22Rv1 (cell line): Measurements from ENCODE around the gene TP73.

ENCODE experiments used
- ZFX ChIP-seq: fragments of 450-650 bp; IDR thresholded peaks from 2 replicates; pipeline ENCODE4 v1.6.1; 2017; ENCODE audit warnings: antibody characterized with exemption, borderline replicate concordance
- TF ChIP-seq, protein P1 (sequence below): fragments of 450-650 bp; IDR thresholded peaks from 2 replicates; pipeline ENCODE4 v1.5.1; 2017; ENCODE audit warnings: mild to moderate bottlenecking

GRCh38 chr1:3745590-3746381, 93.5 kb downstream of the TP73 start:
- TF ChIP-seq, protein P1, sequence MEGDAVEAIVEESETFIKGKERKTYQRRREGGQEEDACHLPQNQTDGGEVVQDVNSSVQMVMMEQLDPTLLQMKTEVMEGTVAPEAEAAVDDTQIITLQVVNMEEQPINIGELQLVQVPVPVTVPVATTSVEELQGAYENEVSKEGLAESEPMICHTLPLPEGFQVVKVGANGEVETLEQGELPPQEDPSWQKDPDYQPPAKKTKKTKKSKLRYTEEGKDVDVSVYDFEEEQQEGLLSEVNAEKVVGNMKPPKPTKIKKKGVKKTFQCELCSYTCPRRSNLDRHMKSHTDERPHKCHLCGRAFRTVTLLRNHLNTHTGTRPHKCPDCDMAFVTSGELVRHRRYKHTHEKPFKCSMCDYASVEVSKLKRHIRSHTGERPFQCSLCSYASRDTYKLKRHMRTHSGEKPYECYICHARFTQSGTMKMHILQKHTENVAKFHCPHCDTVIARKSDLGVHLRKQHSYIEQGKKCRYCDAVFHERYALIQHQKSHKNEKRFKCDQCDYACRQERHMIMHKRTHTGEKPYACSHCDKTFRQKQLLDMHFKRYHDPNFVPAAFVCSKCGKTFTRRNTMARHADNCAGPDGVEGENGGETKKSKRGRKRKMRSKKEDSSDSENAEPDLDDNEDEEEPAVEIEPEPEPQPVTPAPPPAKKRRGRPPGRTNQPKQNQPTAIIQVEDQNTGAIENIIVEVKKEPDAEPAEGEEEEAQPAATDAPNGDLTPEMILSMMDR, result no peak
- no peak for TF ChIP-seq ZFX
